Colonic mucosa (tissue), 4 donors: ENCODE results near the gene OAT. TPM values are rescaled to one million over a fixed set of nuclear protein-coding genes. Genes with fewer than 3 reads are reported as not detected.

Experiments
- DNase-seq: peaks from one replicate; pipeline ENCODE4 v3.0.0-alpha.2; 2020
- H3K27ac ChIP-seq: fragments of 200-600 bp; one replicate; pipeline ENCODE4 v1.8.0; 2021
- H3K27me3 ChIP-seq: fragments of 200-600 bp; one replicate; pipeline ENCODE4 v1.8.0; 2021
- H3K36me3 ChIP-seq: fragments of 200-600 bp; one replicate; pipeline ENCODE4 v1.8.0; 2021
- H3K4me1 ChIP-seq: fragments of 200-600 bp; one replicate; pipeline ENCODE4 v1.8.0; 2021; ENCODE audit warnings: mild to moderate bottlenecking
- H3K4me3 ChIP-seq: fragments of 200-600 bp; one replicate; pipeline ENCODE4 v1.8.0; 2021
- H3K9ac ChIP-seq, 2 donors: one replicate each; pipeline ENCODE4 v1.7.0; 2013; ENCODE audit warnings: control low read depth in 2 of 2, low read depth in 2 of 2, low read length in 2 of 2
- H3K9me3 ChIP-seq: fragments of 200-600 bp; one replicate; pipeline ENCODE4 v1.8.0; 2021
- CTCF ChIP-seq: fragments of 200-600 bp; IDR thresholded peaks from one replicate; pipeline ENCODE4 v1.8.0; 2022; ENCODE audit warnings: antibody characterized with exemption, mild to moderate bottlenecking
- intact Hi-C: fragments of 100-400 bp; cut with DNase I; formaldehyde crosslinking; loops from one replicate; pipeline ENCODE4 v1.14.1; 2022
- total RNA-seq, 2 donors: library from RNA; stranded (reverse); fragmentation: NEBNext Ultra II Directional in 1 of 2; extraction: Animal tissue kit (Norgen Biotek cat#: 25700) in 1 of 2; gene quantifications; one replicate each; pipeline ENCODE4 v1.2.1, GENCODE V29; 2021
- donor health status: healthy.
- donor health status: DM: no; HTN: no; CAD: no.
- donor health status: DM: no; HTN: no; CAD: no.

Gene OAT
- total RNA-seq, result 100 to 1,000 TPM in 1 of 2 donors, 10 to 100 TPM in 1; 65.0 to 113 TPM

- no peak for TF ChIP-seq CTCF
- intact Hi-C loops, result no loop called here
- Histone ChIP-seq H3K4me1 (peaks cover 10% of the 10 kb centered on the region), H3K36me3 (no peaks in the 10 kb centered on the region), H3K27me3 (no peaks in the 10 kb centered on the region), H3K9ac (peak within 1 kb of the TSS; percentile 76 to 84), H3K27ac (peak within 1 kb of the TSS; percentile 85), H3K9me3 (no peaks in the 10 kb centered on the region), H3K4me3 (peak within 1 kb of the TSS; percentile 95)
- peak; percentile 97 for DNase-seq
Observed at GRCh38 chr10:124418726-124419501, at the start of gene OAT. Gene OAT (minus strand): TSS chr10:124418923. CDS start chr10:124412171, 6,752 bp downstream.

GRCh38 chr10:124467165-124467564, 48.4 kb upstream of the OAT start:
- Histone ChIP-seq H3K36me3 (no peaks in the 10 kb centered on the region), H3K27ac (no peak overlapping the region), H3K9ac (no peak overlapping the region), H3K27me3 (no peaks in the 10 kb centered on the region), H3K4me3 (no peak overlapping the region), H3K9me3 (no peaks in the 10 kb centered on the region), H3K4me1 (no peaks in the 10 kb centered on the region)
- TF ChIP-seq CTCF, result no peak
- DNase-seq, result no peak
- intact Hi-C loops, result no loop called here

GRCh38 chr10:124465777-124466488, 47.2 kb upstream of the OAT start:
- no peaks in the 10 kb centered on the region for H3K9me3 ChIP-seq
- no peak overlapping the region for H3K4me3 ChIP-seq
- no peak for DNase-seq
- H3K9ac ChIP-seq, result no peak overlapping the region
- no peak for TF ChIP-seq CTCF
- no peaks in the 10 kb centered on the region for H3K36me3 ChIP-seq
- intact Hi-C loops, result no loop called here
- H3K27me3 ChIP-seq, result no peaks in the 10 kb centered on the region
- H3K4me1 ChIP-seq, result no peaks in the 10 kb centered on the region
- no peak overlapping the region for H3K27ac ChIP-seq

- no peak for TF ChIP-seq CTCF
- Histone ChIP-seq H3K36me3 (no peaks in the 10 kb centered on the region), H3K4me3 (no peak overlapping the region), H3K27ac (no peak overlapping the region), H3K9me3 (no peaks in the 10 kb centered on the region), H3K4me1 (no peaks in the 10 kb centered on the region), H3K27me3 (no peaks in the 10 kb centered on the region), H3K9ac (no peak overlapping the region)
- DNase-seq, result peak; percentile 44
- intact Hi-C loops, result no loop called here
Observed at GRCh38 chr10:124465003-124465776, 46.5 kb upstream of the OAT start.
